ENCODE results near the gene ACAD9. TPM values are rescaled to one million over a fixed set of nuclear protein-coding genes. Genes with fewer than 3 reads are reported as not detected.
"Not testable (repeated sequence)": the region's sequence is repeated elsewhere in the genome, so short reads cannot be mapped to it uniquely, and the experiment has no call there.

ACAD9 gene
- total RNA-seq, 2 donors from 2014 or later, result 37.0 to 62.4 TPM

DNA sequence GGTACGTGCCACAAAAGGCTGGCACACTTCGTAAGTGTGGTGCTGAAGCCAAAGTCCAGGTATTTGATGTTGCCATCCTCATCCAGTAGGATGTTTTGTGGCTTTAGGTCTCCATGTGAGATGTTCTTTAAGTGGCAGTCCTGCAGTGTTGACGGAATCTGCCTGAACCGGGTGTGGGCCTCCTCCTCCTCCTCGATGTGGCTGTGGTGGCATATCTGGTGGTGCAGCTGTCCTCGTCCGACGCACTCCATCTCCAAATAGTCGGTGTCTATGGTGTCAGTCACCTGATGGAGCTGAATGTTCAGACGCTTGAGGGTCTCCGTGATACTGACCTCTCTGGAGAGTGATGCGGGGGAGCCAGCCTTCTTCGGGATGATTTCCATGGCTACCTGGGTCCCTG, 30.5 kb upstream of the ACAD9 start:
- Mint-ChIP-seq H3K36me3 (ENCODE audit: low read depth) (no peaks in the 10 kb centered on the region), H3K27ac (no peak overlapping the region), H3K27me3 (no peaks in the 10 kb centered on the region), H3K4me1 (peaks cover 11% of the 10 kb centered on the region), H3K4me3 (no peak overlapping the region)
- DNase-seq, result no peak
- no peaks in the 10 kb centered on the region for H3K9me3 ChIP-seq (ENCODE audit: control insufficient read depth, low read length, poor library complexity, severe bottlenecking)
- ATAC-seq, result no peak

DNA sequence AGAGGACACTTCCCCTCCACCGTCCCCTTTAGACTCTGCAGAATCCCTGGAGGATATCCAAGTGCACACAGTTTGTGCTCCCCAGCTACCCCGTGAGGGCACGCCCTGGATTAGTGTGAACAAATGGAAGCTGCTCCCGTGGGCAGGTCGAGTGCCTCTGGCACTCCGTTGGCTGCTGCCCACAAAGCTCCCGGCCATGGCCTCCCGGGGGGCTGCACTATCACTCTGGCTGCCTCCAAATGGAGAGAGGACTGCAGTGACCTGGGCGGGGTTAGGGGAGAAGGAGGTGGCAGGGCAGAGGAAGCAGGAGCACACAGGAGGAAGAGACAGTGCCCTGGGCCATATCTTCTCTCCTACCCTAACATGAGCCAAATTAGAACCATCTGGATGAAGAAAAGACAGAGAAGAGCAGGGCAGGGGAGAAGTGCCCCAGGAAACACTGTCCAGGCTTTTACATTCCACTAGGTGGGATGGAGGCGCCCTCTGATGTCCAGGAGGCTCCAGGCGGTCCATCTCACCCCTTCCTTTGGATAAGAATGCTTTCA, 29.4 kb upstream of the ACAD9 start:
- DNase-seq, result no peak
- H3K36me3 Mint-ChIP-seq (ENCODE audit: low read depth), result no peaks in the 10 kb centered on the region
- H3K27ac Mint-ChIP-seq, result no peak overlapping the region
- no peaks in the 10 kb centered on the region for H3K27me3 Mint-ChIP-seq
- peaks cover 3% of the 10 kb centered on the region for H3K9me3 ChIP-seq (ENCODE audit: control insufficient read depth, low read length, poor library complexity, severe bottlenecking)
- no peak overlapping the region for H3K4me3 Mint-ChIP-seq
- peaks cover 10% of the 10 kb centered on the region for H3K4me1 Mint-ChIP-seq
- ATAC-seq, result no peak

DNA sequence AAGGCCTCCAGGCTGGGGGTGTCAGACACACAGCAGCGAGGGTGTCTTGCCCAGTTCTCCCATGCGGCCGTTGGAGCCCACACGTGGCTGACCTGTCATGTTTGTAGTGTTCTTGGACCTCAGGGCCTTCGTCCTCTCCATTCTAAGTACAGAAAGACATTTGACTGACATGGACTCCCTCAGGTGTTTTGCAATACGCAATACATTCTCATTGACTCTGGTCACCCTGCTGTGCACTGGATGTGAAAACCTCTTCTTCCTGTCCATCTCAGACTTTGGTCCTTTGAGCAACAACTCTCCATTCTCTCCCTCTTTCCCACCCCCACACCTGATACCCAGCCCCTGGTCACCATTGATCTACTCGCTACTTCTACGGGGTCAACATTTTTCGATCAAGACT, 28.9 kb upstream of the ACAD9 start:
- peaks cover 3% of the 10 kb centered on the region for H3K9me3 ChIP-seq (ENCODE audit: control insufficient read depth, low read length, poor library complexity, severe bottlenecking)
- no peaks in the 10 kb centered on the region for H3K27me3 Mint-ChIP-seq
- no peak for DNase-seq
- H3K4me3 Mint-ChIP-seq, result no peak overlapping the region
- ATAC-seq, result no peak
- no peak overlapping the region for H3K27ac Mint-ChIP-seq
- peaks cover 8% of the 10 kb centered on the region for H3K4me1 Mint-ChIP-seq
- H3K36me3 Mint-ChIP-seq (ENCODE audit: low read depth), result no peaks in the 10 kb centered on the region

DNA sequence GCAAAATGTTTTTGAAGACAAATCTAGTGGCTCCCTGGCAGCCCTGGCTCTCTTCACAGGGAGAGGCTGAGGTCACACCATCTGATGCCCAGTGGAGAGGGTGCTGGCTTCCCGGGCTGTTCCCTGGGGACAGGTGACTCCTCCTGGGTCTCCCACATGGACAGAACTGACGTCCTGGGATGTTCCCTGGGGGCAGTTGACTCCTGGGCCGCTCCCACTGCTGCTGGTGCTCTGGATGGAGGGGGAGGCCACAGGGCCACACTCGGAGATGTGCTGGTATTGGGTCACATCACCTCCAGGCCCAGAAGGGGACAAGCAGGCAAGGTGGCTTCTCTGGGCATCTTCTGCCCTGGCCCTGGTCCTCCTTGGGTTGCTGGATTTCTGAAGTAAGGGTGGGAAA, 27.8 kb upstream of the ACAD9 start:
- no peak for DNase-seq
- H3K27me3 Mint-ChIP-seq, result no peaks in the 10 kb centered on the region

DNA sequence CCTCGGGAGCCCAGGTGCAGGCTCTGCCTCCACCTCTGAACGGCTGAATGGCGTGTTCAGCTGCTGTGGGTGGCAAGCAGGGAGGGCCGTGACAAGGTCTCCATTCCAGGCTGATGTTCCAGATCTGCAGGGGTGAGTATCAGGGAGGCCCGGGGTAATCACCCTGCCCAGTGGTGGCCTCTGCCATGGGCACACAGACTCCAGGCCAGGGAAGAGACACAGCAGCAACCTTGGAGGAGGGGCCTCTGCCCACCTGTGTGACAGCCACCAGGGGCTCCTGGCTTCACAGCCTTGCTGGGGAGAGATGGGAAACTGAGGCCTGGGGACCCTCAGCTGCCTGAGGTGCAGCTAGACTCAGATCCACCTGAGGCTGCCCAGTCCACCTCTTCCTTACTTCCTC, 25.6 kb upstream of the ACAD9 start:
- H3K27me3 Mint-ChIP-seq, result no peaks in the 10 kb centered on the region
- ATAC-seq, result no peak
- no peak for DNase-seq
- no peaks in the 10 kb centered on the region for H3K4me1 Mint-ChIP-seq
- no peak overlapping the region for H3K27ac Mint-ChIP-seq
- no peak overlapping the region for H3K4me3 Mint-ChIP-seq
- peaks cover 3% of the 10 kb centered on the region for H3K9me3 ChIP-seq (ENCODE audit: control insufficient read depth, low read length, poor library complexity, severe bottlenecking)
- H3K36me3 Mint-ChIP-seq (ENCODE audit: low read depth), result no peaks in the 10 kb centered on the region

More for the DNA sequence above, 27.8 kb upstream of the ACAD9 start:
- Mint-ChIP-seq H3K4me3 (no peak overlapping the region), H3K27ac (no peak overlapping the region), H3K4me1 (peaks cover 2% of the 10 kb centered on the region), H3K36me3 (ENCODE audit: low read depth) (no peaks in the 10 kb centered on the region)
- no peak for ATAC-seq
- H3K9me3 ChIP-seq (ENCODE audit: control insufficient read depth, low read length, poor library complexity, severe bottlenecking), result peaks cover 3% of the 10 kb centered on the region

DNA sequence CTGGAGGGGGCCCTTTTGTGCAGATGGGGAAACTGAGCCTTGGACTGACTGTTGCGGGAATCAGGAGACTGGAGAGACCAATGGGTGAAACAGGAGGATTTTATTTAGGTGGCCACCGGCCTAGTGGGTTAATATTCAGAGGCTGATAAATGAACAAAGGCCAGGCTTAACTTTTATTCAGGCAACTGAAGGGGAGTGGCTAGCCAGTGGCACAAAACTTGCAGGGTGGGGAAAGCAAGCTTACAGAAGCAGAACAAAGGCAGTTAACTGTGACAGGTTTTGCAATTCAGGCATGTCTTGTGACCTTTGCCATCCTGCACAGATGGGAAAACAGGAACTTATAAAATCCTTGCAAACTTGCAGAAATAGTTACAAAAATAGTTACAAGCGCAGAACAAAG, 24.9 kb upstream of the ACAD9 start:
- peaks cover 3% of the 10 kb centered on the region for H3K9me3 ChIP-seq (ENCODE audit: control insufficient read depth, low read length, poor library complexity, severe bottlenecking)
- no peak overlapping the region for H3K27ac Mint-ChIP-seq
- no peak for DNase-seq

DNA sequence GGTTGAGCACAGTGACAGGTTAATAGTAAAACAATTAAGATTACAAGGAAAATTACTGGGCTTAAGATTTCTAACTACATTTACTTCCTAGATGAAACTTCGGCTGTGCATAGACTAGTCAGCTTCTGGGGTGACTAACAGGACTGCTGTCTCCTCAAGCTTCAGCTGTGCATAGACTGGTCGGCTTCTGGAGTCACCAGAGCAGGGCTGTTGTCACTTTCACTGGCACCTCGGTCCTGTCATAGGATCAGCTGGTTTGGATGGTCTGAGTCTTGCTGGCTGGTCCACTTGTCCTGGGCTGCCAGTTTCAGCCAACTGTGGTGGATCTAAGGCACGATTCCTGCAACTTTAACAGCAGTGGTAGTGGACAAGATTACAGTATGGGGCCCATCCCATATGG, 23.9 kb upstream of the ACAD9 start:
- Mint-ChIP-seq H3K36me3 (ENCODE audit: low read depth) (no peaks in the 10 kb centered on the region), H3K4me1 (no peaks in the 10 kb centered on the region), H3K27ac (no peak overlapping the region), H3K27me3 (no peaks in the 10 kb centered on the region), H3K4me3 (no peak overlapping the region)
- DNase-seq, result no peak
- H3K9me3 ChIP-seq (ENCODE audit: control insufficient read depth, low read length, poor library complexity, severe bottlenecking), result peaks cover 3% of the 10 kb centered on the region
- no peak for ATAC-seq

More for the DNA sequence above, 24.9 kb upstream of the ACAD9 start:
- H3K4me1 Mint-ChIP-seq, result no peaks in the 10 kb centered on the region
- no peaks in the 10 kb centered on the region for H3K36me3 Mint-ChIP-seq (ENCODE audit: low read depth)
- no peaks in the 10 kb centered on the region for H3K27me3 Mint-ChIP-seq
- no peak for ATAC-seq
- H3K4me3 Mint-ChIP-seq, result no peak overlapping the region

DNA sequence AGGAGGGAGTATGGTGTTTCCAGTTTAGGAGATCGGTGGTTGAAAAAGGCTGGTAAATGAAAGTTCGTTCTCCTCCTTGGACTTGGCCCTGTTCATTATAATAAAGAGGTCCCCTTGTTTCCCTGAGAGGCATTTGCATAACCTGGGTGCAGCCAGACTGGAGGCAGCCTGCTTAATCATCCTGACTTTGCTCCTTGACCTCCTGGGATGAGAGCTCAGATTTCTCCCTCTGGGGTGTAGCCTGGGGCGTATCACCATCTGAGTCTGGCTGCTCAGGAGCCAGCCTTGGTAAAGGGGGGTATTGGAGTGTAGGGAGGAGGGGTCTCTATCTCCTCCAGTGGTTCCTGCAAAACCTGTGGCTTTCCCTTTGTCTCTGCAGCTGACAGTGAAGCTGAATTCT, 21.3 kb upstream of the ACAD9 start:
- H3K9me3 ChIP-seq (ENCODE audit: control insufficient read depth, low read length, poor library complexity, severe bottlenecking), result peaks cover 3% of the 10 kb centered on the region
- Mint-ChIP-seq H3K27ac (no peak overlapping the region), H3K27me3 (no peaks in the 10 kb centered on the region), H3K36me3 (ENCODE audit: low read depth) (peaks cover 2% of the 10 kb centered on the region), H3K4me1 (no peaks in the 10 kb centered on the region), H3K4me3 (no peak overlapping the region)
- ATAC-seq (no peak), DNase-seq (no peak)

DNA sequence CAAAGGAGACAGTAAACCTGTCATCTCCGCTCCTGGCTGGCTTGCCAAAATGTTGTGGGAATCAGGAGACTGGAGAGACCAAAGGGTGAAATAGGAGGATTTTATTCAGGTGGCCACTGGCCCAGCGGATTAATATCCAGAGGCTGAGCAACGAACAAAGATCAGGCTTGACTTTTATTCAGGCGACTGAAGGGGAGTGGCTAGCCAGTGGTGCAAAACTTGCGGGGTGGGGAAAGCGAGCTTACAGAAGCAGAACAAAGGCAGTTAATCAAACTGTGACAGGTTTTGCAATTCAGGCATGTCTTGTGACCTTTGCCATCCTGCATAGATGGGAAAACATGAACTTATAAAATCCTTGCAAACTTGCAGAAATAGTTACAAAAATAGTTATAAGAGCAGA, 19.8 kb upstream of the ACAD9 start:
- DNase-seq (no peak), ATAC-seq (no peak)
- peaks cover 3% of the 10 kb centered on the region for H3K9me3 ChIP-seq (ENCODE audit: control insufficient read depth, low read length, poor library complexity, severe bottlenecking)
- H3K4me1 Mint-ChIP-seq, result no peaks in the 10 kb centered on the region
- no peak overlapping the region for H3K27ac Mint-ChIP-seq
- H3K36me3 Mint-ChIP-seq (ENCODE audit: low read depth), result peaks cover 2% of the 10 kb centered on the region
- no peak overlapping the region for H3K4me3 Mint-ChIP-seq
- peaks cover 1% of the 10 kb centered on the region for H3K27me3 Mint-ChIP-seq

DNA sequence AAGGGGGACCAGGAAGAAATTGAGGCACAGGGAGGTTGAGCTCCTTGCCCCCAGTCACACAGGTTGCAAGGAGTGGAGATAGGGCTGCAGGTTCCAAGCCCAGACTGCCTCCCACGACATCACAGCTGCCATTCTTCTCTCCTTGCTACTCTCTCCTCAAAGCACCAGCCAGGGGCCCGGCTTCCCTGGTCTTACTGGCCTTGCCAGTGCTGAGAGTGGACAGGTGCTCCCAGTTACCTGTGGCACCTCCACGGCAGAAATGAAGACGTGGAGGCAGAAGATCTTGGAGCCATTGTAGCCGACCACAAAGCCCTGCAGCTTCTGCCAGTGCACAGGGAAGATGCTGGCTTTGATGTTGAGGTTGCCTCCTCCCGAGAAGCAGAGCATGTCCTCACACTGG, 17.9 kb upstream of the ACAD9 start:
- Mint-ChIP-seq H3K4me3 (no peak overlapping the region), H3K27me3 (peaks cover 5% of the 10 kb centered on the region), H3K4me1 (no peaks in the 10 kb centered on the region), H3K36me3 (ENCODE audit: low read depth) (peaks cover 2% of the 10 kb centered on the region), H3K27ac (no peak overlapping the region)
- ATAC-seq, result no peak
- no peaks in the 10 kb centered on the region for H3K9me3 ChIP-seq (ENCODE audit: control insufficient read depth, low read length, poor library complexity, severe bottlenecking)
- DNase-seq, result no peak

DNA sequence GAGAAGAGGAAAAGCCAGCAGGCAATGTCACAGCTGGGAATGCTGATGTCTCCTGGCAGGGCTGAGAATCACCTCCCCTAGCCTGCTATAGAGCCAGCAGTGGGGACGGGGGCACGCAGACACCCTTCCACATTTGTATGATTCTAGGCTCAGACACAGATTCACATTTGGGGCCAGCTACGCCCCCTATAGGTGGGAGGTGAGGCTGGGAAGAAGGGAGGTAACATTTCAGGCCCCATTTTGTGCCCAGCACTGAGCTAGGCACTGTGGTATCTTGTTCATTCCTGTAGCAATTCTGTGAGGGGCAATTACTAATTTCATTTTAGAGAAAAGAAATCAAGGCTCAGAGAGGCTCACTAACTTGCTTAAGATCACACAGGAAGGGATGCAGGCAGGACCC, 15.9 kb upstream of the ACAD9 start:
- peaks cover 2% of the 10 kb centered on the region for H3K36me3 Mint-ChIP-seq (ENCODE audit: low read depth)
- peaks cover 5% of the 10 kb centered on the region for H3K27me3 Mint-ChIP-seq
- H3K4me3 Mint-ChIP-seq, result no peak overlapping the region
- DNase-seq (no peak), ATAC-seq (no peak)
- H3K27ac Mint-ChIP-seq, result no peak overlapping the region
- H3K4me1 Mint-ChIP-seq, result no peaks in the 10 kb centered on the region
- no peaks in the 10 kb centered on the region for H3K9me3 ChIP-seq (ENCODE audit: control insufficient read depth, low read length, poor library complexity, severe bottlenecking)

DNA sequence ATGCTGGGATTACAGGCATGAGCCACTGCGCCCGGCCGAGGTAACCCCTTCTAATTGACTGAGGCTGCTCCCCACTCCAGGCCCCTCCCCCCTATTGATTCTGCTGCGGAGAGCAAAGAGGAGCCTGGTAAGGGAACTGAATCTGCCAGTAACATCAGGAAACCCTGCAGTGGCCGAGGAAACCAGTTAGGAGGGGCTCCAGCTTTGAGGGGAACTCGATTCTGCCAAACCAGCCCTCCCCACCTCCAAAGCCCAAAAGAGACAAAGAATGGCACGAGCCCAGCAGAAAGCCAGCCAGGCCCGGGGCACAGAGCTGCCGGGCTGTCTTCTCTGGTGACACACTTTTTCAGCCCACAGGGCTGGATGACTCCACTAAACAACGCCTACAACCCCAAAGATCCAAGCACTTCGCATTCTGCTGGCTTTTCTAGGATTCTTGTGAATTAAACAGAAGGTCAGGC, 15.0 kb upstream of the ACAD9 start:
- Mint-ChIP-seq H3K4me3 (no peak overlapping the region), H3K4me1 (no peaks in the 10 kb centered on the region), H3K36me3 (ENCODE audit: low read depth) (peaks cover 2% of the 10 kb centered on the region), H3K27me3 (peaks cover 5% of the 10 kb centered on the region), H3K27ac (no peak overlapping the region)
- H3K9me3 ChIP-seq (ENCODE audit: control insufficient read depth, low read length, poor library complexity, severe bottlenecking), result no peaks in the 10 kb centered on the region
- ATAC-seq (no peak), DNase-seq (no peak)

DNA sequence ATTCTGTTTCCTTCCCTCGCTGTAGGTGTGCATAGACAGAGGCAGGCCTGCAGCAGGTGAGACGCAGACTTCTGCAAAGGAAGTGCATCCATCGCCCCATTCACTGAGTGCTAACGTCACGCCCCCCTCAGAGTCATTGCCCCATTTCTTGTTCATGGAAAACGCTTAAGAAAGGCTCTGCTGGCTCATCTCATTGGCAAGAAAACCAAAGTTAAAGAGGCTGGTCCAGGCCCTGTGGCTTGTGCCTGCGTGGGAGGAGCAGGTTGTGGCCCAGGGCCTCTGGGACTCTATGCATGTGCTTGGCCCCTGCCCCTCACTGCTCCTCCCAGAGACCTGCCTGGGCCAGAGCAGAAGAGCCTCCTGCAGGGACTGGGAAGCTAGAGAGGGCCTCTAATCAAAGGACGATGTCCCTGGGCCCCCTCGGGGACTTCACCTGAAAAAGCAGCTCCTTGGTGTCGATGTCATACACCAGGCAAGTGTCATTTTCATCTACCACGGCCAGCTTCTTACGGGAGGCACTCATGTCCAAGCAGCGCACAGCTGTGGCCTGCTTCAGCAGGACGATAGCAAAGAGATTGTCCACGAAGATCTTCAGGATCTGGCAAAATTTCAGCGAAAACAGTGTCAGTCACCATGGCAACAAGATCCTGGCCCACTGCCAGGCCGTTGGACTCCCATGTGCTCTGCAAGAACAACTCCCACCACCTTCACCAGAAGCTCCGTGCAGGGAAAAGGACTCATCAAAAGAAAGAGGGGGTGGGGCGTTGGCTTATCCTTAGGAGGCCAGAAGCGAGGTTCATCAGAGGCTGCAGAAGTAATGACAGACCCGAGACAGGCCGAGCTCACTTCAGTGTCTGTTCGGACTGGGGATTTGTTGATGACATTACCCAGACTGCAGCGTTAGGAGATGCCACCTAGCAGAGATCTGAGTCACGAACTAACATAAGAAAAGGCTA, 14.3 kb upstream of the ACAD9 start:
- H3K4me3 Mint-ChIP-seq; DNase-seq; H3K36me3 Mint-ChIP-seq (ENCODE audit: low read depth); H3K27ac Mint-ChIP-seq; H3K27me3 Mint-ChIP-seq; ATAC-seq; H3K4me1 Mint-ChIP-seq; H3K9me3 ChIP-seq (ENCODE audit: control insufficient read depth, low read length, poor library complexity, severe bottlenecking): not testable (repeated sequence)
